ENCODE results near the gene MGARP.

GRCh38 chr4:139317635-139318034 lies 37.6 kb upstream of the MGARP start:
- TF ChIP-seq EZH2phosphoT487 (conservative IDR thresholded peaks at IDR 0.05; ENCODE audit: low read length) (no peak), CTCF (IDR thresholded peaks at IDR 0.05; ENCODE audit: insufficient read depth, low read length, poor library complexity, severe bottlenecking) (no peak)

All from SU-DHL-6 (cell line).